HCT116 (cell line): Measurements from ENCODE around the gene TMEM203. TPM values are rescaled to one million over a fixed set of nuclear protein-coding genes. Genes with fewer than 3 reads are reported as not detected.
A peak's percentile ranks its signal among the peaks of the same experiment; 100 is the strongest.

ENCODE experiments used
- ATAC-seq: fragments of 200-7000 bp; cut with Tn5 transposase; 2 replicates; pipeline ENCODE4 v1.9.1; 2020; ENCODE audit warnings: mild to moderate bottlenecking, moderate library complexity
- BruUV-seq: library from RNA; stranded (reverse); fragments of 400-500 nt; replicated peaks from 2 replicates; lab custom pipeline; 2021; lab: Mats Ljungman, UMichigan
- CTCF ChIA-PET: fragments of 300-600 bp; sonication (Branson Sonifier 250); formaldehyde crosslinking; loops from one replicate; lab custom pipeline; 2021; ENCODE audit warnings: antibody characterized with exemption; lab: Charles Lee
- POLR2A ChIA-PET: fragments of 300-600, 350-600 bp; sonication (Branson Sonifier 250); formaldehyde crosslinking; loops from one replicate; lab custom pipeline; 2021; ENCODE audit warnings: antibody characterized with exemption; lab: Charles Lee
- RAD21 ChIA-PET, 2 experiments: fragments of 300-600 bp; sonication (Branson Sonifier 250); formaldehyde crosslinking; loops; one replicate each; lab custom pipeline; 2023; ENCODE audit warnings: low total read pairs in 2 of 2; ENCODE audit not compliant: uncharacterized antibody in 2 of 2, unreplicated experiment in 2 of 2, low non-redundant PET in 1 of 2; lab: Charles Lee
- DNase-seq: peaks from one replicate; pipeline ENCODE4 v3.0.0-alpha.2; 2010; ENCODE audit warnings: low read depth, low spot score
- H2AFZ ChIP-seq: fragments of 200-600 bp; shearing (Covaris generic), sonication (generic); 2 replicates; pipeline ENCODE4 v1.6.1; 2017; ENCODE audit warnings: low read depth, mixed run types, mixed read lengths, antibody characterized with exemption, low read length; ENCODE audit not compliant: poor library complexity, severe bottlenecking
- H3K27ac ChIP-seq: 2 replicates; pipeline ENCODE4 v1.5.1; 2012; ENCODE audit warnings: low read depth, low read length
- H3K27me3 ChIP-seq: fragments of 200-600 bp; sonication (generic); 2 replicates; pipeline ENCODE4 v1.6.1; 2016; ENCODE audit warnings: mixed run types, low read length, mixed read lengths; ENCODE audit not compliant: insufficient read depth
- H3K36me3 ChIP-seq, 2 experiments: fragments of 200-500 bp in 1 of 2; fragments of 200-600 bp in 1 of 2; sonication (Bioruptor generic) in 1 of 2; sonication (generic) in 1 of 2; 2 replicates each; pipeline versions ENCODE4 v1.5.1 to v1.6.1; 2014 to 2016; ENCODE audit warnings: low read length in 2 of 2, inconsistent platforms in 1 of 2, mixed read lengths in 1 of 2, mixed run types in 1 of 2; ENCODE audit not compliant: insufficient read depth in 2 of 2, control insufficient read depth in 1 of 2
- H3K4me1 ChIP-seq, 2 experiments: fragments of 200-600 bp in 1 of 2; sonication (generic) in 1 of 2; 2 replicates each; pipeline versions ENCODE4 v1.5.1 to v1.6.1; 2012 to 2017; ENCODE audit warnings: low read length in 2 of 2, inconsistent platforms in 1 of 2, mild to moderate bottlenecking in 1 of 2, mixed read lengths in 1 of 2, mixed run types in 1 of 2, moderate library complexity in 1 of 2; ENCODE audit not compliant: insufficient read depth in 2 of 2, control insufficient read depth in 1 of 2
- H3K4me2 ChIP-seq: fragments of 200-600 bp; sonication (generic); 2 replicates; pipeline ENCODE4 v1.6.1; 2017; ENCODE audit warnings: mixed run types, low read length, mixed read lengths
- H3K4me3 ChIP-seq, 2 experiments: fragments of 200-600 bp in 1 of 2; sonication (generic) in 1 of 2; replicated peaks in 1 of 2; 2 replicates each; pipeline ENCODE4 v1.5.1; 2011 to 2016; ENCODE audit warnings: low read length in 2 of 2, control low read depth in 1 of 2, low read depth in 1 of 2, mild to moderate bottlenecking in 1 of 2, mixed read lengths in 1 of 2, mixed run types in 1 of 2
- H3K79me2 ChIP-seq: fragments of 200-600 bp; sonication (generic); 2 replicates; pipeline ENCODE4 v1.6.1; 2017; ENCODE audit warnings: mild to moderate bottlenecking, mixed run types, low read length, moderate library complexity, mixed read lengths; ENCODE audit not compliant: insufficient read depth
- H3K9ac ChIP-seq: fragments of 200-600 bp; sonication (generic); 2 replicates; pipeline ENCODE4 v1.6.1; 2016; ENCODE audit warnings: low read length, mixed read lengths
- H3K9me2 ChIP-seq: fragments of 200-600 bp; sonication (generic), shearing (Covaris generic); 2 replicates; pipeline ENCODE4 v1.6.1; 2017; ENCODE audit warnings: mixed run types, mild to moderate bottlenecking, moderate library complexity; ENCODE audit not compliant: insufficient read depth
- H3K9me3 ChIP-seq, 2 experiments: fragments of 200-500 bp in 1 of 2; fragments of 200-600 bp in 1 of 2; sonication (Bioruptor generic) in 1 of 2; sonication (generic) in 1 of 2; 2 replicates each; pipeline ENCODE4 v1.6.1; 2014 to 2017; ENCODE audit warnings: low read length in 2 of 2, mixed read lengths in 2 of 2, inconsistent platforms in 1 of 2, low read depth in 1 of 2, mild to moderate bottlenecking in 1 of 2, mixed run types in 1 of 2, moderate library complexity in 1 of 2; ENCODE audit not compliant: control insufficient read depth in 1 of 2, insufficient read depth in 1 of 2
- H4K20me1 ChIP-seq: fragments of 200-600 bp; sonication (generic), shearing (Covaris generic); 2 replicates; pipeline ENCODE4 v1.6.1; 2017; ENCODE audit warnings: mixed run types, mild to moderate bottlenecking, moderate library complexity; ENCODE audit not compliant: insufficient read depth
- CEBPB ChIP-seq: IDR thresholded peaks from 2 replicates; pipeline ENCODE4 v1.6.1; 2012; ENCODE audit warnings: low read depth
- CTCF ChIP-seq, 3 experiments: fragments of 200-600 bp in 1 of 3; sonication (generic) in 1 of 3; IDR thresholded peaks in 2 of 3; conservative IDR thresholded peaks in 1 of 3; 2 replicates each; pipeline ENCODE4 v1.5.1; 2012 to 2017; ENCODE audit warnings: low read depth in 2 of 3, low read length in 2 of 3, antibody characterized with exemption in 1 of 3, borderline replicate concordance in 1 of 3, control low read depth in 1 of 3, mild to moderate bottlenecking in 1 of 3, mixed read lengths in 1 of 3, mixed run types in 1 of 3, moderate library complexity in 1 of 3; ENCODE audit not compliant: insufficient read depth in 1 of 3
- ELF1 ChIP-seq: IDR thresholded peaks from 2 replicates; pipeline ENCODE4 v1.6.1; 2012; ENCODE audit warnings: low read depth, borderline replicate concordance
- EZH2 ChIP-seq: fragments of 200-600 bp; sonication (generic); IDR thresholded peaks from 2 replicates; pipeline ENCODE4 v1.6.1; 2017; ENCODE audit warnings: antibody characterized with exemption, mixed run types
- EZH2phosphoT487 ChIP-seq: fragments of 200-600 bp; IDR thresholded peaks from 2 replicates; pipeline ENCODE4 v1.6.1; 2018; ENCODE audit warnings: antibody characterized with exemption, borderline replicate concordance
- FOSL1 ChIP-seq: IDR thresholded peaks from 2 replicates; pipeline ENCODE4 v1.6.1; 2012; ENCODE audit warnings: low read depth
- JUND ChIP-seq: IDR thresholded peaks from 2 replicates; pipeline ENCODE4 v1.6.1; 2012
- POLR2A ChIP-seq: IDR thresholded peaks from 2 replicates; pipeline ENCODE4 v1.7.0; 2011; ENCODE audit warnings: borderline replicate concordance; ENCODE audit not compliant: insufficient read depth, insufficient read length; ENCODE audit errors: extremely low read depth
- POLR2AphosphoS5 ChIP-seq: IDR thresholded peaks from 2 replicates; pipeline ENCODE4 v1.6.1; 2011; ENCODE audit warnings: mild to moderate bottlenecking, low read depth, low read length, moderate library complexity
- RAD21 ChIP-seq: IDR thresholded peaks from 2 replicates; pipeline ENCODE4 v1.6.1; 2012; ENCODE audit warnings: low read depth, mild to moderate bottlenecking
- SIN3A ChIP-seq: IDR thresholded peaks from 2 replicates; pipeline ENCODE4 v1.6.1; 2012; ENCODE audit warnings: low read depth
- SP1 ChIP-seq: IDR thresholded peaks from 2 replicates; pipeline ENCODE4 v1.6.1; 2012; ENCODE audit warnings: low read depth
- TCF7L2 ChIP-seq: IDR thresholded peaks from 2 replicates; pipeline ENCODE4 v1.7.0; 2011; ENCODE audit warnings: borderline replicate concordance, inconsistent platforms; ENCODE audit not compliant: insufficient read depth, insufficient read length; ENCODE audit errors: extremely low read depth
- YY1 ChIP-seq: IDR thresholded peaks from 2 replicates; pipeline ENCODE4 v1.6.1; 2011; ENCODE audit warnings: low read length, low read depth, moderate library complexity, mild to moderate bottlenecking; ENCODE audit not compliant: insufficient replicate concordance; ENCODE audit errors: extremely low read depth
- ZFX ChIP-seq: fragments of 450-650 bp; IDR thresholded peaks from 2 replicates; pipeline ENCODE4 v1.6.1; 2017
- intact Hi-C: fragments of 100-400 bp; cut with micrococcal nuclease; formaldehyde crosslinking; loops from 2 replicates; pipeline ENCODE4 v1.10.0; 2022
- total RNA-seq: library from RNA; stranded (reverse); gene quantifications from one replicate; pipeline ENCODE4 v1.2.1, GENCODE V29; 2021; ENCODE audit not compliant: unreplicated experiment
- TF ChIP-seq, protein P1 (sequence below): IDR thresholded peaks from 2 replicates; pipeline ENCODE4 v1.6.1; 2011; ENCODE audit warnings: mild to moderate bottlenecking, low read length, moderate library complexity; ENCODE audit not compliant: insufficient replicate concordance; ENCODE audit errors: extremely low read depth

Gene TMEM203
- total RNA-seq, 1 experiment from 2014 or later, result 45.0 TPM

- TF ChIP-seq EZH2 (no peak), ZFX (no peak), YY1 (no peak), ELF1 (no peak), POLR2AphosphoS5 (no peak), JUND (no peak), SP1 (no peak), TCF7L2 (no peak)
- TF ChIP-seq, protein P1, sequence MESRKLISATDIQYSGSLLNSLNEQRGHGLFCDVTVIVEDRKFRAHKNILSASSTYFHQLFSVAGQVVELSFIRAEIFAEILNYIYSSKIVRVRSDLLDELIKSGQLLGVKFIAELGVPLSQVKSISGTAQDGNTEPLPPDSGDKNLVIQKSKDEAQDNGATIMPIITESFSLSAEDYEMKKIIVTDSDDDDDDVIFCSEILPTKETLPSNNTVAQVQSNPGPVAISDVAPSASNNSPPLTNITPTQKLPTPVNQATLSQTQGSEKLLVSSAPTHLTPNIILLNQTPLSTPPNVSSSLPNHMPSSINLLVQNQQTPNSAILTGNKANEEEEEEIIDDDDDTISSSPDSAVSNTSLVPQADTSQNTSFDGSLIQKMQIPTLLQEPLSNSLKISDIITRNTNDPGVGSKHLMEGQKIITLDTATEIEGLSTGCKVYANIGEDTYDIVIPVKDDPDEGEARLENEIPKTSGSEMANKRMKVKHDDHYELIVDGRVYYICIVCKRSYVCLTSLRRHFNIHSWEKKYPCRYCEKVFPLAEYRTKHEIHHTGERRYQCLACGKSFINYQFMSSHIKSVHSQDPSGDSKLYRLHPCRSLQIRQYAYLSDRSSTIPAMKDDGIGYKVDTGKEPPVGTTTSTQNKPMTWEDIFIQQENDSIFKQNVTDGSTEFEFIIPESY, result no peak
These were observed 9.9 kb upstream of the TMEM203 start (continued) for GRCh38 chr9:137215196-137215986.

GRCh38 chr9:137214620-137215019 lies 9.2 kb upstream of the TMEM203 start:
- POLR2A ChIA-PET, result interaction anchor here (1.5 kb wide), 1 partner anchor 9 kb away, joined by 4 read pairs; no protein-coding TSS in a partner anchor

More at GRCh38 chr9:137214620-137215019, 9.2 kb upstream of the TMEM203 start:
- ChIA-PET RAD21 (no interaction called here), CTCF (interaction anchor here (2.4 kb wide), 1 partner anchor 8 kb away, joined by 16 read pairs; the partner anchor contains the start of gene RNF208)
- no peaks in the 10 kb centered on the region for H3K9me3 ChIP-seq
- H3K9me2 ChIP-seq, result no peaks in the 10 kb centered on the region
- H3K79me2 ChIP-seq, result no peaks in the 10 kb centered on the region
- peak overlapping the region; percentile 22; the same call in 1 of the 2 replicates for H3K27ac ChIP-seq
- H3K36me3 ChIP-seq, result peaks cover 0 to 6% of the 10 kb centered on the region in 2 experiments; a peak in 1 of 4 replicates
- no peaks in the 10 kb centered on the region for H3K27me3 ChIP-seq
- no peak overlapping the region for H3K9ac ChIP-seq
- no peaks in the 10 kb centered on the region for H4K20me1 ChIP-seq
- no TSS peak for BruUV-seq
- no peak for DNase-seq
- H2AFZ ChIP-seq, result no peak overlapping the region
- intact Hi-C loops, result no loop called here
- no peak for ATAC-seq
- no peak overlapping the region for H3K4me2 ChIP-seq
- peaks cover 28 to 44% of the 10 kb centered on the region in 2 experiments for H3K4me1 ChIP-seq
- no peak overlapping the region for H3K4me3 ChIP-seq
- TF ChIP-seq EZH2phosphoT487 (no peak), SIN3A (no peak), SP1 (no peak), CEBPB (no peak), POLR2AphosphoS5 (no peak), EZH2 (no peak), FOSL1 (no peak), ZFX (no peak), POLR2A (no peak), RAD21 (no peak), YY1 (no peak), ELF1 (no peak), CTCF (IDR thresholded peaks at IDR 0.05 in 2 of 3, conservative IDR thresholded peaks at IDR 0.05 in 1 of 3; ENCODE audit: borderline replicate concordance in 1 of 3, insufficient read depth in 1 of 3, low read depth in 2 of 3, low read length in 2 of 3) (no peak)
- TF ChIP-seq, protein P1, result no peak
